WERI-Rb-1 (cell line): ENCODE measurements around the gene AWAT2.

Experiments
- DNase-seq: peaks from one replicate; pipeline ENCODE4 v3.0.0-alpha.2; 2020
- H3K27ac ChIP-seq: fragments of 250-450 bp; sonication (Bioruptor Pico); 2 replicates; pipeline ENCODE4 v1.5.1; 2020; ENCODE audit warnings: mild to moderate bottlenecking, moderate library complexity
- H3K27me3 ChIP-seq: fragments of 250-450 bp; sonication (Bioruptor Pico); 2 replicates; pipeline ENCODE4 v1.5.1; 2021; ENCODE audit warnings: mild to moderate bottlenecking, low read depth, moderate library complexity; ENCODE audit not compliant: insufficient read depth, severe bottlenecking
- H3K36me3 ChIP-seq: fragments of 250-450 bp; sonication (Bioruptor Pico); 2 replicates; pipeline ENCODE4 v1.5.1; 2020; ENCODE audit warnings: mild to moderate bottlenecking, moderate library complexity
- H3K4me3 ChIP-seq: 2 replicates; pipeline ENCODE4 v1.5.1; 2011; ENCODE audit warnings: low read depth, mild to moderate bottlenecking, control low read depth, low read length
- H3K9me3 ChIP-seq: fragments of 250-450 bp; sonication (Bioruptor Pico); 2 replicates; pipeline ENCODE4 v1.5.1; 2021; ENCODE audit warnings: mild to moderate bottlenecking, moderate library complexity; ENCODE audit not compliant: severe bottlenecking
- CTCF ChIP-seq: IDR thresholded peaks from 2 replicates; pipeline ENCODE4 v1.5.1; 2011; ENCODE audit warnings: low read depth, mild to moderate bottlenecking, control low read depth, inconsistent platforms, low read length

The AWAT2 gene

DNA sequence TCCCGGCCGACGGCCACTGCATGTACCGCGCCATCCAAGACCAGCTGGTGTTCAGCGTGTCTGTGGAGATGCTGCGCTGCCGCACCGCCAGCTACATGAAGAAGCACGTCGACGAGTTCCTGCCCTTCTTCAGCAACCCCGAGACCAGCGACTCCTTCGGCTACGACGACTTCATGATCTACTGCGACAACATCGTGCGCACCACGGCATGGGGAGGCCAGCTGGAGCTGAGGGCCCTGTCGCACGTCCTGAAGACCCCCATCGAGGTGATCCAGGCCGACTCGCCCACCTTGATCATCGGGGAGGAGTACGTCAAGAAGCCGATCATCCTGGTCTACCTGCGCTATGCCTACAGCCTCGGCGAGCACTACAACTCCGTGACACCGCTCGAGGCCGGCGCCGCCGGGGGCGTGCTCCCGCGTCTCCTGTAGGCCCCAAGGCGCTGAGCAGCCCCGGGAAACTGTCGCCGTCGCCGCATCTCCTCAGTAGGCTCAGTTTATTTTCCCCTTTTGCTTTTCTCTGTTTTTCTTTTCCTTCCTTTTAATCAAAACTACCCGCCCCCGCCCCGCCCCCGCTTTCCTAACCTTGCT lies 13.3 kb upstream of the AWAT2 start:
- H3K4me3 ChIP-seq: no peak overlapping the region
- no peak overlapping the region for H3K27ac ChIP-seq
- TF ChIP-seq CTCF: no peak

GRCh38 chrX:70062076-70062475 lies 12.3 kb upstream of the AWAT2 start, which contains the start of gene OTUD6A:
TSS of gene OTUD6A (plus strand) at chrX:70062457. CDS start at chrX:70062525, 68 bp downstream.
- no peak for DNase-seq
- Histone ChIP-seq H3K27ac (no peak within 1 kb of the TSS), H3K36me3 (no peaks in the 10 kb centered on the region), H3K9me3 (peaks cover 7% of the 10 kb centered on the region), H3K4me3 (no peak within 1 kb of the TSS), H3K27me3 (peaks cover 2% of the 10 kb centered on the region)
- TF ChIP-seq CTCF: no peak

More for the DNA sequence above, 13.3 kb upstream of the AWAT2 start:
- DNase-seq: no peak
- Histone ChIP-seq H3K27me3 (peaks cover 2% of the 10 kb centered on the region), H3K9me3 (peaks cover 7% of the 10 kb centered on the region), H3K36me3 (no peaks in the 10 kb centered on the region)

- Histone ChIP-seq H3K4me3 (no peak overlapping the region), H3K27ac (no peak overlapping the region), H3K36me3 (no peaks in the 10 kb centered on the region), H3K27me3 (no peaks in the 10 kb centered on the region), H3K9me3 (no peaks in the 10 kb centered on the region)
- no peak for DNase-seq
- no peak for TF ChIP-seq CTCF
Observed at GRCh38 chrX:70054391-70054790, 4.7 kb upstream of the AWAT2 start.

DNA sequence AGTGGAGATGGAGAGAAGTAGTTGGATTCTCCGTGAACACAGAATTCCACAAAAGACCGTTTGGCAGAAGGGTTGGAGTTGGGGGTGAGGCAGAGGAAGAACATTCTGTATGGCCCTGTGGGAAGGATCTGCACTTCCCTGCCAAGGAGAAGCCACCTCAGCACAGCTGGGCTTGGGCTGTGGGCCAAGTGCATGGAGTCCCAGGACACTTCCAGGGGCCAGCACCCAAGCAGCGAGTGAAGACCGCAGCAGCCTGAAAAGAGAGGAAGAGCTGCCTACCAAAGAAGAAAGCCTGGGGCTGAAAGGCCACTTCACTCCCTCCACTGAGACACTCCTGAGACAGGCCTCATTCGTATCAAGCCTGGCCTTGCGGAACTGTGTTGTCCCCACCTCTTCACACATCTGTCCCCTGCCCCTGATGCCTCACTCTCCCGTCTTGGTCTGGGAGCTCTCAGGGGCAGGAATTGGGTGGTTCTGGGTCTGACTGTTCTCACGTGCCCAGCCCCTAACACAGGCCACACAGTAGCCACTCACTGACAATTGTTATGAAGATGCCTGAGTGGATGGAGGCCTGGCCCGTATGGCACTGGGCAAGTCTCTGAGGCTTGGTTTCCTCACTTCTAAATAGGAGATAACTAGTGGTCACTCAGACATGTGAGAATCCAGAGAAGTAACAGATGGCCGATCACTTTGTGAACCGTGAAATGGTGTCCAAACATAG lies 3.3 kb upstream of the AWAT2 start:
- no peak for TF ChIP-seq CTCF
- Histone ChIP-seq H3K9me3 (no peaks in the 10 kb centered on the region), H3K4me3 (no peak overlapping the region), H3K27ac (no peak overlapping the region), H3K36me3 (no peaks in the 10 kb centered on the region), H3K27me3 (no peaks in the 10 kb centered on the region)
- no peak for DNase-seq

DNA sequence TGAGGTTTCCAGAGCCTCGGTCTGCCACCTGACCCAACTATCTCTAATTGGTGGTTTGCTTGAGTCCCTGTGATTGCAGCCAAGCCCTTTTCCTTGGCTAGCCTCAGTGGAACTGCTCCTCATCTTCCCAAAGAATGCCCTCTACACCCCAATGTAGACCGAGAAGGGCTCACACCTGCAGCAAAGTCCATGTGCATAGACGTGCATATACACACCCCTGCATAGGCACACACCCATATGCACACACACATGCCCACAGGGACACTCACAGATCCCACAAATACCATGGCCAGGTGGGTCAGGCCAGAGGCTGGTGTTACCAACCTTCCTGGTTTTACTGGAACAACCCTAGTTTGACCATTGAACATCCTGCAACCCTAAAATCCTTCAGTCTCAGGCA lies 332 bp downstream of the AWAT2 start:
- DNase-seq: no peak
- Histone ChIP-seq H3K36me3 (no peaks in the 10 kb centered on the region), H3K27ac (no peak overlapping the region), H3K27me3 (no peaks in the 10 kb centered on the region), H3K4me3 (no peak overlapping the region), H3K9me3 (no peaks in the 10 kb centered on the region)
- TF ChIP-seq CTCF: no peak

DNA sequence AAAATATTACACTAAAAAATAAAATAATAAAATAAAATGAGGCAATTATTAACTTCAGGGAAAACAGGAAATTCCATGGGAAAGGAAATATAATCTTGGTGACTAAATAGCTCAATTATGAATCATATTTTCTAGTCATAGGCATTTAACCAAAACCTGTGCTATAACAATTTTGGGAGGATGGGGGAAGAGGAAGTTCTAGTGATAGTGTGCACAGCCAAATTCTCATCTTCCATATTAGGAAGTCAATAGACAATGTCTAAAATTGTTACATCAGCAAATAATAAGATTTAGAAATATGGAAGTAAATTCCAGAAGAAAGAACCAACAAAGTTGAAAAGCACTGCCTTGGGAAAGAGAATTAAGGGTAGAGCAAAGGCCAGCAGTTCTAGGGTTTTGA lies 2.8 kb downstream of the AWAT2 start:
- Histone ChIP-seq H3K9me3 (no peaks in the 10 kb centered on the region), H3K27me3 (peaks cover 2% of the 10 kb centered on the region), H3K4me3 (no peak overlapping the region), H3K36me3 (no peaks in the 10 kb centered on the region), H3K27ac (no peak overlapping the region)
- DNase-seq: no peak
- TF ChIP-seq CTCF: no peak
